ENCODE data around the gene MALSU1.

DNA sequence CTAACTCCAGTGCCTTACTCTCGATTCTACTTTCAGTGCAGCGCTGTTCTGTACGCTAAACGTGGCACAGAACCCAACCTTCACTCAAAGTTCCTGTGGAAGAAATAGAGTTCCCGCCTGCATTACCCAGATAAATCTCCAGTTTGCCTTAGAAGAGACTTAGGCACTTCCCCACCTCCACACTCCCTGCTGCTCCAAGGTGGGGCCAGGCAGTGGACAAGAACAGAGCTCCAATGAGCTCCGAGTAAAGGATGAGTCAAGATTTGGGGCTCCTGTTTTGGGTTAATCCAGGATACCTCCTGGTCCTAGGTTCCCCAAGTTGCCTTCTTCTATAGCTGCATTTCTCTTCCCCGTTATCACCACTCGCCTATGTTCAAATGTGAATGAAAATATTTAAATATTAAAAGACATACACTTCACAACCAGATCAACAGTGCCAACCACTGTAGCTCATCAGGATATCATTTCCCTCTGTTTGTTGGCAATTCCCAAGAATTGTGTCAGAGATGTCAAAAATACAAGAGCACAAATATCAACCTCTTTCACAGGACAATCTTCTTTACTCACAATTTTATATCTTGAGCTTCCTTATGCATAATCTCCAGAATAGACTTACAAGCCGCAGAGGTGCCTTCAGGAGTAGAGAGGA, 48.0 kb downstream of the MALSU1 start:
- TF ChIP-seq, protein P1, sequence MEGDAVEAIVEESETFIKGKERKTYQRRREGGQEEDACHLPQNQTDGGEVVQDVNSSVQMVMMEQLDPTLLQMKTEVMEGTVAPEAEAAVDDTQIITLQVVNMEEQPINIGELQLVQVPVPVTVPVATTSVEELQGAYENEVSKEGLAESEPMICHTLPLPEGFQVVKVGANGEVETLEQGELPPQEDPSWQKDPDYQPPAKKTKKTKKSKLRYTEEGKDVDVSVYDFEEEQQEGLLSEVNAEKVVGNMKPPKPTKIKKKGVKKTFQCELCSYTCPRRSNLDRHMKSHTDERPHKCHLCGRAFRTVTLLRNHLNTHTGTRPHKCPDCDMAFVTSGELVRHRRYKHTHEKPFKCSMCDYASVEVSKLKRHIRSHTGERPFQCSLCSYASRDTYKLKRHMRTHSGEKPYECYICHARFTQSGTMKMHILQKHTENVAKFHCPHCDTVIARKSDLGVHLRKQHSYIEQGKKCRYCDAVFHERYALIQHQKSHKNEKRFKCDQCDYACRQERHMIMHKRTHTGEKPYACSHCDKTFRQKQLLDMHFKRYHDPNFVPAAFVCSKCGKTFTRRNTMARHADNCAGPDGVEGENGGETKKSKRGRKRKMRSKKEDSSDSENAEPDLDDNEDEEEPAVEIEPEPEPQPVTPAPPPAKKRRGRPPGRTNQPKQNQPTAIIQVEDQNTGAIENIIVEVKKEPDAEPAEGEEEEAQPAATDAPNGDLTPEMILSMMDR (IDR thresholded peaks at IDR 0.05; ENCODE audit: borderline replicate concordance, extremely low read depth, low read length, poor library complexity, severe bottlenecking) = no peak
- no peak for TF ChIP-seq EZH2 (IDR thresholded peaks at IDR 0.05; ENCODE audit: borderline replicate concordance, low read depth, low read length, severe bottlenecking)

Data from DND-41 (cell line).